Esophagus mucosa (tissue), 1 donor: ENCODE measurements around the gene COL18A1. TPM values are rescaled to one million over a fixed set of nuclear protein-coding genes. Genes with fewer than 3 reads are reported as not detected.

Experiments used
- ATAC-seq: fragments of 200-7000 bp; cut with Tn5 transposase; one replicate; pipeline ENCODE4 v1.9.1; 2020
- total RNA-seq: library from RNA; stranded (reverse); gene quantifications from one replicate; pipeline ENCODE4 v1.2.4, GENCODE V29; 2023
- donor health status: DM: yes; HTN: yes; CAD: no.

Gene COL18A1
- total RNA-seq, 1 donor from 2014 or later = 26.7 TPM

- no peak for ATAC-seq
Measured at GRCh38 chr21:45480701-45481500, 75.9 kb downstream of the COL18A1 start.

GRCh38 chr21:45481566-45481965 lies 76.6 kb downstream of the COL18A1 start:
- no peak for ATAC-seq

- no peak for ATAC-seq
Measured at GRCh38 chr21:45481977-45482898, 77.3 kb downstream of the COL18A1 start.

- ATAC-seq = no peak
Measured at GRCh38 chr21:45482899-45483821, 78.2 kb downstream of the COL18A1 start.

- no peak for ATAC-seq
Measured at GRCh38 chr21:45484318-45484717, 79.4 kb downstream of the COL18A1 start.

GRCh38 chr21:45485686-45486442 lies 80.9 kb downstream of the COL18A1 start:
- ATAC-seq = no peak

GRCh38 chr21:45486443-45487160 lies 81.6 kb downstream of the COL18A1 start:
- ATAC-seq = no peak

GRCh38 chr21:45487161-45487806 lies 82.3 kb downstream of the COL18A1 start:
- ATAC-seq = no peak

GRCh38 chr21:45487891-45488600 lies 83.1 kb downstream of the COL18A1 start:
- no peak for ATAC-seq

- no peak for ATAC-seq
Measured at GRCh38 chr21:45488931-45489721, 84.2 kb downstream of the COL18A1 start.

- ATAC-seq = no peak
Measured at GRCh38 chr21:45489722-45489982, 84.7 kb downstream of the COL18A1 start.

- no peak for ATAC-seq
Measured at GRCh38 chr21:45490049-45490731, 85.2 kb downstream of the COL18A1 start.

- no peak for ATAC-seq
Measured at GRCh38 chr21:45491056-45491455, 86.1 kb downstream of the COL18A1 start.

- no peak for ATAC-seq
Measured at GRCh38 chr21:45491623-45492022, 86.7 kb downstream of the COL18A1 start.

GRCh38 chr21:45492765-45493164 lies 87.8 kb downstream of the COL18A1 start:
- no peak for ATAC-seq

- no peak for ATAC-seq
Measured at GRCh38 chr21:45493401-45494001, 88.5 kb downstream of the COL18A1 start.

GRCh38 chr21:45494135-45494850 lies 89.3 kb downstream of the COL18A1 start:
- no peak for ATAC-seq
